Lower leg skin (tissue), 3 donors: ENCODE measurements around the gene SH3GLB2.

Experiments
- POLR2A ChIP-seq, 2 donors: fragments of 450-650 bp; IDR thresholded peaks; one replicate each; pipeline ENCODE4 v1.6.1; 2016 to 2017; ENCODE audit warnings: antibody characterized with exemption in 2 of 2, mild to moderate bottlenecking in 1 of 2, moderate library complexity in 1 of 2
- TF ChIP-seq, protein P1 (sequence below), 3 donors: fragments of 450-650 bp; IDR thresholded peaks; one replicate each; pipeline ENCODE4 v1.5.1; 2016; ENCODE audit warnings: antibody characterized with exemption in 3 of 3, mild to moderate bottlenecking in 3 of 3, moderate library complexity in 2 of 3

DNA sequence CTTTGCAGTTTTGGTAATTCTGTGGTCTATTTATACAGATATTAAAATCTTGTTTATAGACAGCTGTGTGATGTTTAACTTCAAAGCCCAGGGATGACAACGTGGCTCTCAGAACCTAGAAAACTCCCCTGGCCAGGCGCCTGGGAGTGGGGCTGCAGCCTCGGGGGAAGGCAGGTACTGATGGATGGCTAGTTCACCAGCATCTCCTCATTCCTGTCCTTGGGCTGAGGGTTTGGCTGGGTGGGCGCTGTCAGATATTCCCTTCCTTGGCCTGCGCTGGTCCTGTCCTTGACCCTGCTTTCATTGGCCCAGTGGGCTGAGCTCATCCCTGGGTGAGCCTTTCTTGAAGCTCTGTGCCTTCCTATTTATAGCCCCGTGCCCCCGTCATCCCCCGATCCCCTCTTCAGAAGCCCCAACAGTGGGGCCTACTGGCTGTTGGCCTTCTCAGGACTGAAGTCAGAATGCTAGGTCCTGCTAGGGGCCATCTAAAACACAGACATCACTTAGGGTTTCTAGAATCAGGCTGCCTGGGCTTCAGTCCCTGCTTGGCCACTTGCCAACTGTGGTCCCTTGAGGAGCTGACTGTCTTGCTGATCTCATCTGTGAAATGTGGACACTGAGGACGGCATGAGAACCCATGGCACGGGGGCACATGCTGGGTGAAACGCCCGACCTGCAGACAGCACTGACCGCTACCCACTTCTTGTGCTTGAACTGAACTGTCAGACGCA is 20.9 kb downstream of the SH3GLB2 start:
- no peak for TF ChIP-seq POLR2A (IDR thresholded peaks at IDR 0.05)
- TF ChIP-seq, protein P1, sequence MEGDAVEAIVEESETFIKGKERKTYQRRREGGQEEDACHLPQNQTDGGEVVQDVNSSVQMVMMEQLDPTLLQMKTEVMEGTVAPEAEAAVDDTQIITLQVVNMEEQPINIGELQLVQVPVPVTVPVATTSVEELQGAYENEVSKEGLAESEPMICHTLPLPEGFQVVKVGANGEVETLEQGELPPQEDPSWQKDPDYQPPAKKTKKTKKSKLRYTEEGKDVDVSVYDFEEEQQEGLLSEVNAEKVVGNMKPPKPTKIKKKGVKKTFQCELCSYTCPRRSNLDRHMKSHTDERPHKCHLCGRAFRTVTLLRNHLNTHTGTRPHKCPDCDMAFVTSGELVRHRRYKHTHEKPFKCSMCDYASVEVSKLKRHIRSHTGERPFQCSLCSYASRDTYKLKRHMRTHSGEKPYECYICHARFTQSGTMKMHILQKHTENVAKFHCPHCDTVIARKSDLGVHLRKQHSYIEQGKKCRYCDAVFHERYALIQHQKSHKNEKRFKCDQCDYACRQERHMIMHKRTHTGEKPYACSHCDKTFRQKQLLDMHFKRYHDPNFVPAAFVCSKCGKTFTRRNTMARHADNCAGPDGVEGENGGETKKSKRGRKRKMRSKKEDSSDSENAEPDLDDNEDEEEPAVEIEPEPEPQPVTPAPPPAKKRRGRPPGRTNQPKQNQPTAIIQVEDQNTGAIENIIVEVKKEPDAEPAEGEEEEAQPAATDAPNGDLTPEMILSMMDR (IDR thresholded peaks at IDR 0.05): no peak
